ENCODE data around the gene HSD3B7. TPM values are rescaled to one million over a fixed set of nuclear protein-coding genes. Genes with fewer than 3 reads are reported as not detected.

Gene HSD3B7
- total RNA-seq, 2 donors from 2014 or later: 19.0 to 20.9 TPM

DNA sequence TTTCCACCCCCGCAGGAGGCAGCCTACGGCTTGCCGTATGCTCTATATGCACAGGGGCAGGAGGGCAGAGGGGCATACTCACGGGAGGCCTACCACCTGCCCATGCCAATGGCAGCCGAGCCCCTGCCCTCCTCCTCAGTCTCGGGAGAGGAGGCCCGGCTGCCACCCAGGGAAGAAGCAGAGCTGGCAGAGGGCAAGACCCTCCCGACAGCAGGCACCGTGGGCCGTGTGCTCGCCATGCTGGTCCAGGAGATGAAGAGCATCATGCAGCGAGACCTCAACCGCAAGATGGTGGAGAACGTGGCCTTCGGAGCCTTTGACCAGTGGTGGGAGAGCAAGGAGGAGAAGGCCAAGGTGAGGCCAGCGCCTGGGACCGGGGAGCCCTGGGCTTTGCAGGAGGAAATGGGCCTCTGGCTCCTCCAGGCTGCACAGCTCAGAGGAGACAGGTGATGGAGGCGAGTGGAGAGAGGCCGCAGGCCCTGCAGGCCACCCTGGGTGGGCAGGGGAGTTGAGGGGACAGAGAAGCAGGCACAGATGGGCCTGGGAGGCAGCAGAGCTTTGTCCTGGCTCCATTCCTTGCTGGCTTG lies 18.9 kb upstream of the HSD3B7 start:
- Histone ChIP-seq H3K4me3 (no peak overlapping the region), H3K27me3 (no peaks in the 10 kb centered on the region), H3K27ac (no peak overlapping the region), H3K9ac (ENCODE audit: low read depth in 2 of 2, low read length in 2 of 2) (no peak overlapping the region), H3K9me3 (no peaks in the 10 kb centered on the region), H3K4me1 (no peaks in the 10 kb centered on the region), H3K36me3 (peaks cover 19% of the 10 kb centered on the region)
- intact Hi-C loops (cut with DNase I): no loop called here
- TF ChIP-seq, protein P1, sequence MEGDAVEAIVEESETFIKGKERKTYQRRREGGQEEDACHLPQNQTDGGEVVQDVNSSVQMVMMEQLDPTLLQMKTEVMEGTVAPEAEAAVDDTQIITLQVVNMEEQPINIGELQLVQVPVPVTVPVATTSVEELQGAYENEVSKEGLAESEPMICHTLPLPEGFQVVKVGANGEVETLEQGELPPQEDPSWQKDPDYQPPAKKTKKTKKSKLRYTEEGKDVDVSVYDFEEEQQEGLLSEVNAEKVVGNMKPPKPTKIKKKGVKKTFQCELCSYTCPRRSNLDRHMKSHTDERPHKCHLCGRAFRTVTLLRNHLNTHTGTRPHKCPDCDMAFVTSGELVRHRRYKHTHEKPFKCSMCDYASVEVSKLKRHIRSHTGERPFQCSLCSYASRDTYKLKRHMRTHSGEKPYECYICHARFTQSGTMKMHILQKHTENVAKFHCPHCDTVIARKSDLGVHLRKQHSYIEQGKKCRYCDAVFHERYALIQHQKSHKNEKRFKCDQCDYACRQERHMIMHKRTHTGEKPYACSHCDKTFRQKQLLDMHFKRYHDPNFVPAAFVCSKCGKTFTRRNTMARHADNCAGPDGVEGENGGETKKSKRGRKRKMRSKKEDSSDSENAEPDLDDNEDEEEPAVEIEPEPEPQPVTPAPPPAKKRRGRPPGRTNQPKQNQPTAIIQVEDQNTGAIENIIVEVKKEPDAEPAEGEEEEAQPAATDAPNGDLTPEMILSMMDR (IDR thresholded peaks at IDR 0.05): no peak
- DNase-seq: no peak

DNA sequence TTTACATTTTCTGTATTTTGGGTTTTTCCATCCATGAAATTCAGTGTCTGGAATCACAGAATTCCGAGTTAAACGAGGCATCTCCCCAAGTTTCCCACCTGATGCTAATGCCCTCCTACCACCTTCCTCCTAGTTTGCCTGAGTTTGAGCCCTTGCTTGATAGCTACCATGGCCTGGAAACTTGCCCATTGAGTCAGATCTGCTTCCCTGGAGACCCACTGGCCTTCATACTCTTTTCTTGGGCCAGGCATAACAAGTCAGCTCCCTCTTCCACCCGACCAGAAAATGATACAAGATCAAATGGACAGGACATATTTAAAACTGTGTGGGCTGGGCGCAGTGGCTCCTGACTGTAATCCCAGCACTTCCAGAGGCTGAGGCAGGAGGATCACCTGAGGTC lies 17.2 kb upstream of the HSD3B7 start:
- peaks cover 12% of the 10 kb centered on the region for H3K36me3 ChIP-seq
- TF ChIP-seq, protein P1 (IDR thresholded peaks at IDR 0.05): no peak
- no peak overlapping the region for H3K9ac ChIP-seq (ENCODE audit: low read depth in 2 of 2, low read length in 2 of 2)
- no peaks in the 10 kb centered on the region for H3K9me3 ChIP-seq
- intact Hi-C loops (cut with DNase I): no loop called here
- DNase-seq: no peak
- no peaks in the 10 kb centered on the region for H3K4me1 ChIP-seq
- H3K27me3 ChIP-seq: no peaks in the 10 kb centered on the region
- no peak overlapping the region for H3K27ac ChIP-seq
- H3K4me3 ChIP-seq: no peak overlapping the region

DNA sequence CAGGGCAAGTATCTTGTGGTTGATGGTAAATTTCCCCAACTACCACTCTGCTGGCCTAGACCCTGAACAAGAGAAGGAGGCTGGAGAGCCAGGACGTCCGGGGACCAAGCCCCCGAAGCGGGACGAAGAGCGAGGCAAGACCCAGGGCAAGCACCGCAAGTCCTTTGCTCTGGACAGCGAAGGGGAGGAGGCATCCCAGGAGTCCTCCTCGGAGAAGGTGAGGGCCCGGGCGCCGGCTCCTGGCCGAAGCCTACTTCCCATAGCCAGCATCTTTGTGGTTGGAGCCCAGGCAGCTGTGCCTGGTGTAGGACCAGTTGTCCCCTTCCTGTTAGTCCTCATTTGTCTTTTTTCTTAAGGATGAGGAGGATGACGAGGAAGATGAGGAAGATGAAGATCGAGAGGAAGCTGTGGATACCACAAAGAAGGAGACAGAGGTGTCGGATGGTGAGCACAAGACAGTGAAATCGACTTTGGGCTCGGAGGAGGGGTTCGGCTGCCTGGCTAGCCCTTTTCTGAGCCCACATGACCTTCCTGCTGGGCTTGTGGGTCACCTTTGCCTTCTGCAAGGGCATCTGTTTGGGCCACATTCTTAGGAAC lies 15.7 kb upstream of the HSD3B7 start:
- TF ChIP-seq, protein P1 (IDR thresholded peaks at IDR 0.05): no peak
- no peak for DNase-seq
- intact Hi-C loops (cut with DNase I): no loop called here
- Histone ChIP-seq H3K4me3 (no peak overlapping the region), H3K27ac (no peak overlapping the region), H3K9ac (ENCODE audit: low read depth in 2 of 2, low read length in 2 of 2) (no peak overlapping the region), H3K36me3 (peaks cover 6% of the 10 kb centered on the region), H3K27me3 (no peaks in the 10 kb centered on the region), H3K9me3 (no peaks in the 10 kb centered on the region), H3K4me1 (no peaks in the 10 kb centered on the region)

DNA sequence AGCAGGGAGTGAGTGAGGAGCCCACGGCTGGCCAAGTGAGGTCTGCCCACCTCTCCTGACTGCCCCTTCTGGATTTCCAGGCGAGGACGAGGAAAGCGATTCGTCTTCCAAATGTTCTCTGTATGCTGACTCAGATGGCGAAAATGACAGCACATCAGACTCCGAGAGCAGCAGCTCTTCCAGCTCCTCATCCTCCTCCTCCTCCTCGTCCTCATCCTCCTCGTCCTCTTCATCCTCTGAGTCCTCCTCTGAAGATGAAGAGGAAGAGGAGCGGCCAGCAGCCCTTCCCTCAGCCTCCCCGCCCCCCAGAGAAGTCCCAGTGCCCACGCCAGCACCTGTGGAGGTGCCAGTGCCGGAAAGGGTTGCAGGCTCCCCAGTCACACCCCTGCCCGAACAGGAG lies 13.7 kb upstream of the HSD3B7 start:
- TF ChIP-seq, protein P1 (IDR thresholded peaks at IDR 0.05): no peak
- Histone ChIP-seq H3K4me3 (no peak overlapping the region), H3K27me3 (no peaks in the 10 kb centered on the region), H3K9me3 (no peaks in the 10 kb centered on the region), H3K9ac (ENCODE audit: low read depth in 2 of 2, low read length in 2 of 2) (no peak overlapping the region), H3K4me1 (no peaks in the 10 kb centered on the region), H3K36me3 (peaks cover 6% of the 10 kb centered on the region), H3K27ac (no peak overlapping the region)
- DNase-seq: no peak
- intact Hi-C loops (cut with DNase I): no loop called here

DNA sequence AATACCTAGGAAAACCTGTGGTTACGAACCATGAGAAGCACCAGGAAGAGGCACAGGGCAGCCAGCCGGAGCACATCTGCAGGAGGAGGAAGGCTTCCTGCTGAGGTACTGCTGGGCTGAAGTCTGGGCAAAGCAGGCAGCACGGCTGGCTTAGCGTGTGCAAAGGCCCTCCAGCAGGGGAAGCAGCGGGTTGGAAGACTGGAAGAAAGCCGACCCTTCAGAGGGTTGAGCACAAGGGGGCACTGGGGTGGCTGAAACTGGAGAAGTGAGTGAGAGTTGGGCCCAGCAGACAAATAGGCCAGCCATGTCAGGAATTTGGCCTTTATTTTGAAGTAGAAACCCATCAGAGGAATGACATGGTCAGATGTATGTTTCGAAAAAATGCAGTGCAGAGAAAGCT lies 12.1 kb upstream of the HSD3B7 start:
- H3K4me3 ChIP-seq: no peak overlapping the region
- no peak overlapping the region for H3K27ac ChIP-seq
- no peak overlapping the region for H3K9ac ChIP-seq (ENCODE audit: low read depth in 2 of 2, low read length in 2 of 2)
- no peaks in the 10 kb centered on the region for H3K27me3 ChIP-seq
- intact Hi-C loops (cut with DNase I): no loop called here
- H3K9me3 ChIP-seq: no peaks in the 10 kb centered on the region
- H3K4me1 ChIP-seq: no peaks in the 10 kb centered on the region
- TF ChIP-seq, protein P1 (IDR thresholded peaks at IDR 0.05): no peak
- H3K36me3 ChIP-seq: peaks cover 6% of the 10 kb centered on the region
- DNase-seq: no peak
